HepG2 (cell line): ENCODE results near the gene C4orf36.

Source experiments
- EZH2 ChIP-seq: conservative IDR thresholded peaks from 2 replicates; pipeline ENCODE4 v1.6.1; 2012; ENCODE audit warnings: mild to moderate bottlenecking, low read depth, low read length, moderate library complexity
- KDM5B ChIP-seq: sonication (generic); formaldehyde crosslinking; IDR thresholded peaks from 2 replicates; pipeline ENCODE4 v1.4.0; 2020; ENCODE audit warnings: missing genetic modification reagents, mild to moderate bottlenecking, borderline replicate concordance
- MEIS1 ChIP-seq: sonication (generic); formaldehyde crosslinking; IDR thresholded peaks from 2 replicates; pipeline ENCODE4 v1.9.0; 2021; ENCODE audit warnings: mild to moderate bottlenecking, missing genetic modification reagents, moderate library complexity, borderline replicate concordance
- MTA3 ChIP-seq: sonication (generic); formaldehyde crosslinking; IDR thresholded peaks from 2 replicates; pipeline ENCODE4 v1.4.0; 2020; ENCODE audit warnings: missing genetic modification reagents
- POLR2AphosphoS5 ChIP-seq: IDR thresholded peaks from 2 replicates; pipeline ENCODE4 v1.6.1; 2012; ENCODE audit warnings: low read depth, low read length
- REST ChIP-seq, 2 experiments: IDR thresholded peaks; 2 replicates each; pipeline ENCODE4 v1.6.1; 2011 to 2012; ENCODE audit warnings: low read length in 2 of 2, borderline replicate concordance in 1 of 2, low read depth in 1 of 2, mild to moderate bottlenecking in 1 of 2, moderate library complexity in 1 of 2
- SUZ12 ChIP-seq: fragments of 150-350 bp; IDR thresholded peaks from 2 replicates; pipeline ENCODE4 v1.6.1; 2014; ENCODE audit warnings: low read depth, low read length
- YY1 ChIP-seq: IDR thresholded peaks from 2 replicates; pipeline ENCODE4 v1.6.1; 2011; ENCODE audit warnings: low read length, low read depth, moderate library complexity, mild to moderate bottlenecking; ENCODE audit not compliant: insufficient read depth, insufficient replicate concordance
- ZFYVE20 ChIP-seq: sonication (generic); formaldehyde crosslinking; IDR thresholded peaks from 2 replicates; pipeline ENCODE4 v1.8.0; 2023; ENCODE audit warnings: low read depth, mild to moderate bottlenecking, moderate library complexity, missing genetic modification reagents, borderline replicate concordance
- ZNF20 ChIP-seq: sonication (generic); formaldehyde crosslinking; IDR thresholded peaks from 2 replicates; pipeline ENCODE4 v1.4.0; 2020; ENCODE audit warnings: mild to moderate bottlenecking, moderate library complexity, missing genetic modification reagents
- ZNF484 ChIP-seq: sonication (generic); formaldehyde crosslinking; IDR thresholded peaks from 2 replicates; pipeline ENCODE4 v1.5.1; 2020; ENCODE audit warnings: mild to moderate bottlenecking, low read depth, missing genetic modification reagents, borderline replicate concordance
- ZZZ3 ChIP-seq: sonication (generic); formaldehyde crosslinking; IDR thresholded peaks from 2 replicates; pipeline ENCODE4 v1.4.0; 2020; ENCODE audit warnings: missing genetic modification reagents, mild to moderate bottlenecking, borderline replicate concordance
- TF ChIP-seq, protein P1 (sequence below): IDR thresholded peaks from 2 replicates; pipeline ENCODE4 v1.4.0; 2020; ENCODE audit warnings: mild to moderate bottlenecking, missing genetic modification reagents

DNA sequence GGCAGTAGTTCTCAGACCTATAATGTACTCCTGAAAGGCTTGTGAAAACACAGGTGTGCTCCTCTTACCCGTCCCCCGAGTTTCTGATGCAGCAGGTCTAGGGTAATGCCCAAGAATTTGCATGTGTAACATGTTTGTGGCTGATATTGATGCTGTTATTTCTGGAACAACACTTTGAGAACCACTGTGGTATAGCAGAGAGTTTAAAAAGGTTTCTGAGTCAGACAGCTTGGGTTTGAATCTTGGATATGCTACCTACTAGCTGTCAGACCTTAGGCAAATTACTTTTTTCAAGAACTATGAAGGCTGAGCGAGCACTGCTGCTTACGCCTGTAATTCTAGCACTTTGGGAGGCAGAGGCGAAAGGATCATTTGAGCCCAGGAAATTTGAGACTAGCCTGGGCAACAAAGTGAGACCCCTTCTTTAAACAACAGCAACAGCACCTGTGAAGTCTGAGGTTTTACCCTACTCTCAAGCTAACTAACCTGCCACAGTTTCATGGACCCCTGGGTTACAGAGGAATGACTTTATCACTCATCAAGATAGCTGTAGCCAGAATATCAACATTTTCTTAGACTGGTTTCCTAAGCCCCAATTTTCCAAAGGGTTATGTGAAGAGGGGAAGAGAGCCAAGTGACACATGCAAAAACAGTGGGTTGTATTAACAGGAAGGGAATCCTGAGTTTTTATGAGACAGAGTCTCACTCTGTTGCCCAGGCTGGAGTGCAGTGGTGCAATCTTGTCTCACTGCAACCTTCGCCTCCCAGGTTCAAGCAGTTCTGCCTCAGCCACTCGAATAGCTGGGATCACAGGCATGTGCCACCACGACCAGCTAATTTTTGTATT, 47.7 kb upstream of the C4orf36 start:
- no peak for TF ChIP-seq MTA3 (CRISPR knock-in tag)
- no peak for TF ChIP-seq KDM5B (CRISPR knock-in tag)
- no peak for TF ChIP-seq POLR2AphosphoS5
- no peak for TF ChIP-seq ZZZ3 (CRISPR knock-in tag)
- no peak for TF ChIP-seq ZNF484
- TF ChIP-seq EZH2, result no peak
- TF ChIP-seq ZFYVE20 (CRISPR knock-in tag), result no peak
- TF ChIP-seq YY1, result no peak
- TF ChIP-seq ZNF20 (CRISPR knock-in tag), result no peak
- TF ChIP-seq SUZ12, result no peak
- no peak for TF ChIP-seq MEIS1 (CRISPR knock-in tag)
- no peak for TF ChIP-seq REST (IDR thresholded peaks at IDR 0.05; ENCODE audit: borderline replicate concordance in 1 of 2, low read depth in 1 of 2, low read length in 2 of 2)
- TF ChIP-seq, protein P1, sequence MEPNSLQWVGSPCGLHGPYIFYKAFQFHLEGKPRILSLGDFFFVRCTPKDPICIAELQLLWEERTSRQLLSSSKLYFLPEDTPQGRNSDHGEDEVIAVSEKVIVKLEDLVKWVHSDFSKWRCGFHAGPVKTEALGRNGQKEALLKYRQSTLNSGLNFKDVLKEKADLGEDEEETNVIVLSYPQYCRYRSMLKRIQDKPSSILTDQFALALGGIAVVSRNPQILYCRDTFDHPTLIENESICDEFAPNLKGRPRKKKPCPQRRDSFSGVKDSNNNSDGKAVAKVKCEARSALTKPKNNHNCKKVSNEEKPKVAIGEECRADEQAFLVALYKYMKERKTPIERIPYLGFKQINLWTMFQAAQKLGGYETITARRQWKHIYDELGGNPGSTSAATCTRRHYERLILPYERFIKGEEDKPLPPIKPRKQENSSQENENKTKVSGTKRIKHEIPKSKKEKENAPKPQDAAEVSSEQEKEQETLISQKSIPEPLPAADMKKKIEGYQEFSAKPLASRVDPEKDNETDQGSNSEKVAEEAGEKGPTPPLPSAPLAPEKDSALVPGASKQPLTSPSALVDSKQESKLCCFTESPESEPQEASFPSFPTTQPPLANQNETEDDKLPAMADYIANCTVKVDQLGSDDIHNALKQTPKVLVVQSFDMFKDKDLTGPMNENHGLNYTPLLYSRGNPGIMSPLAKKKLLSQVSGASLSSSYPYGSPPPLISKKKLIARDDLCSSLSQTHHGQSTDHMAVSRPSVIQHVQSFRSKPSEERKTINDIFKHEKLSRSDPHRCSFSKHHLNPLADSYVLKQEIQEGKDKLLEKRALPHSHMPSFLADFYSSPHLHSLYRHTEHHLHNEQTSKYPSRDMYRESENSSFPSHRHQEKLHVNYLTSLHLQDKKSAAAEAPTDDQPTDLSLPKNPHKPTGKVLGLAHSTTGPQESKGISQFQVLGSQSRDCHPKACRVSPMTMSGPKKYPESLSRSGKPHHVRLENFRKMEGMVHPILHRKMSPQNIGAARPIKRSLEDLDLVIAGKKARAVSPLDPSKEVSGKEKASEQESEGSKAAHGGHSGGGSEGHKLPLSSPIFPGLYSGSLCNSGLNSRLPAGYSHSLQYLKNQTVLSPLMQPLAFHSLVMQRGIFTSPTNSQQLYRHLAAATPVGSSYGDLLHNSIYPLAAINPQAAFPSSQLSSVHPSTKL (CRISPR knock-in tag), result no peak
